SK-N-SH treated with all-trans-retinoic acid at 6 μM for 48 hours (cell line): Measurements from ENCODE around the gene FSD1L.

Source experiments
- ATAC-seq: fragments of 200-7000 bp; cut with Tn5 transposase; 3 replicates; pipeline ENCODE4 v1.9.1; 2020; ENCODE audit warnings: mild to moderate bottlenecking, moderate library complexity
- ARNTL ChIP-seq: fragments of 450-650 bp; formaldehyde crosslinking; IDR thresholded peaks from 2 replicates; pipeline ENCODE4 v1.5.0; 2020; ENCODE audit warnings: low read depth, mild to moderate bottlenecking, moderate library complexity, borderline replicate concordance
- BACH2 ChIP-seq: fragments of 250-450 bp; sonication (Bioruptor Pico); IDR thresholded peaks from 2 replicates; pipeline ENCODE4 v1.9.0; 2021; ENCODE audit warnings: mild to moderate bottlenecking, borderline replicate concordance
- CREB5 ChIP-seq: fragments of 250-450 bp; sonication (Bioruptor Pico); IDR thresholded peaks from 2 replicates; pipeline ENCODE4 v1.5.1; 2020; ENCODE audit warnings: low read depth, mild to moderate bottlenecking, moderate library complexity
- CSRNP3 ChIP-seq: fragments of 250-450 bp; sonication (Bioruptor Pico); IDR thresholded peaks from 2 replicates; pipeline ENCODE4 v1.5.1; 2021; ENCODE audit warnings: mild to moderate bottlenecking, moderate library complexity
- ESRRG ChIP-seq: fragments of 250-450 bp; sonication (Bioruptor Pico); IDR thresholded peaks from 2 replicates; pipeline ENCODE4 v1.6.1; 2021; ENCODE audit warnings: mild to moderate bottlenecking
- GLIS3 ChIP-seq: fragments of 250-450 bp; sonication (Bioruptor Pico); IDR thresholded peaks from 2 replicates; pipeline ENCODE4 v1.5.0; 2020; ENCODE audit warnings: mild to moderate bottlenecking, moderate library complexity
- ISL1 ChIP-seq: fragments of 250-450 bp; sonication (Bioruptor Pico); IDR thresholded peaks from 2 replicates; pipeline ENCODE4 v2.1.2; 2022; ENCODE audit warnings: mild to moderate bottlenecking, moderate library complexity
- OSR1 ChIP-seq: fragments of 250-450 bp; sonication (Bioruptor Pico); IDR thresholded peaks from 2 replicates; pipeline ENCODE4 v1.8.0; 2022; ENCODE audit warnings: moderate library complexity, mild to moderate bottlenecking, inconsistent platforms
- PATZ1 ChIP-seq: fragments of 250-450 bp; sonication (Bioruptor Pico); IDR thresholded peaks from 2 replicates; pipeline ENCODE4 v1.8.0; 2020; ENCODE audit warnings: mild to moderate bottlenecking, moderate library complexity, borderline replicate concordance
- POU6F1 ChIP-seq: fragments of 250-450 bp; sonication (Bioruptor Pico); IDR thresholded peaks from 2 replicates; pipeline ENCODE4 v1.8.0; 2021; ENCODE audit warnings: low read depth, mild to moderate bottlenecking, moderate library complexity, borderline replicate concordance
- PPARA ChIP-seq: fragments of 250-450 bp; sonication (Bioruptor Pico); IDR thresholded peaks from 2 replicates; pipeline ENCODE4 v1.5.0; 2020; ENCODE audit warnings: mild to moderate bottlenecking, borderline replicate concordance
- RARB ChIP-seq: fragments of 250-450 bp; sonication (Bioruptor Pico); IDR thresholded peaks from 2 replicates; pipeline ENCODE4 v1.8.0; 2021; ENCODE audit warnings: mild to moderate bottlenecking, moderate library complexity
- SNAI2 ChIP-seq: fragments of 250-450 bp; sonication (Bioruptor Pico); IDR thresholded peaks from 2 replicates; pipeline ENCODE4 v1.5.0; 2020; ENCODE audit warnings: mild to moderate bottlenecking, moderate library complexity
- TCF4 ChIP-seq: fragments of 250-450 bp; sonication (Bioruptor Pico); IDR thresholded peaks from 2 replicates; pipeline ENCODE4 v1.8.0; 2021; ENCODE audit warnings: mild to moderate bottlenecking, moderate library complexity, borderline replicate concordance
- TSHZ2 ChIP-seq: fragments of 250-450 bp; sonication (Bioruptor Pico); IDR thresholded peaks from 2 replicates; pipeline ENCODE4 v1.5.0; 2020; ENCODE audit warnings: mild to moderate bottlenecking, moderate library complexity
- ZFP3 ChIP-seq: fragments of 250-450 bp; sonication (Bioruptor Pico); IDR thresholded peaks from 2 replicates; pipeline ENCODE4 v1.5.0; 2020; ENCODE audit warnings: mild to moderate bottlenecking, moderate library complexity
- ZFP30 ChIP-seq: fragments of 450-650 bp; formaldehyde crosslinking; IDR thresholded peaks from 2 replicates; pipeline ENCODE4 v1.5.0; 2022; ENCODE audit warnings: mild to moderate bottlenecking, moderate library complexity
- ZNF565 ChIP-seq: fragments of 450-650 bp; formaldehyde crosslinking; conservative IDR thresholded peaks from 2 replicates; pipeline ENCODE4 v1.5.0; 2020; ENCODE audit warnings: low read depth, mild to moderate bottlenecking, moderate library complexity
- ZNF70 ChIP-seq: fragments of 450-650 bp; formaldehyde crosslinking; IDR thresholded peaks from 2 replicates; pipeline ENCODE4 v1.5.0; 2020; ENCODE audit warnings: mild to moderate bottlenecking, moderate library complexity

Gene FSD1L

GRCh38 chr9:105507096-105507790 lies 59.4 kb downstream of the FSD1L start:
- no peak for ATAC-seq
- TF ChIP-seq ESRRG (CRISPR knock-in tag) (no peak), ZFP30 (CRISPR knock-in tag) (no peak), ZFP3 (CRISPR knock-in tag) (no peak), PPARA (CRISPR knock-in tag) (no peak), RARB (no peak), TSHZ2 (CRISPR knock-in tag) (no peak), BACH2 (CRISPR knock-in tag) (no peak), TCF4 (CRISPR knock-in tag) (no peak), CSRNP3 (CRISPR knock-in tag) (no peak), CREB5 (CRISPR knock-in tag) (no peak), POU6F1 (CRISPR knock-in tag) (no peak), ISL1 (CRISPR knock-in tag) (no peak), ZNF565 (no peak), OSR1 (CRISPR knock-in tag) (no peak), ZNF70 (CRISPR knock-in tag) (no peak)

GRCh38 chr9:105508530-105508929 lies 60.7 kb downstream of the FSD1L start:
- ATAC-seq, result no peak
- TF ChIP-seq PATZ1 (no peak), GLIS3 (CRISPR knock-in tag) (no peak), ISL1 (CRISPR knock-in tag) (no peak), TSHZ2 (CRISPR knock-in tag) (no peak), BACH2 (CRISPR knock-in tag) (no peak), SNAI2 (CRISPR knock-in tag) (no peak), RARB (no peak), ZNF70 (CRISPR knock-in tag) (no peak), CREB5 (CRISPR knock-in tag) (no peak), ARNTL (no peak)
